ENCODE data around the gene GOLT1A.

Gene GOLT1A

DNA sequence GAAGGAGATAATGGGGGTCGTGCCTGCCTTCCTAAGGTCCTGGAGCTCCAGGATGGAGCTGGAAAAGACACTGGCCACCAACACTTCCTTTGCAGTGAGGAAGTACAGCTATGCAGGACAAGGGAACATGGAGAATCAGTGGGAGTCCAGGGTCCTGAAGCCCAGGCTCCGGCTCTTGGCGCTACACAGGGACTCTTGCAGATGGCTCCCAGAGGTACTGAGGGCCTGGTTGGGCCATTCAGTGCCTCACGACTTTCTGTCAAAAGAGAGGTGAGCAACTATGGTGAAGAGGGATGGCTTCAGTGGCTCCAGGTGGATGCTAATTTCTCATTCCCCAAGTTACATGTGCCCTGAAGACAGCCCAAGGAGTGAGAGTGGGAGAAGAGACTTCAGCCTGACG lies 60.1 kb downstream of the GOLT1A start:
- no peak for DNase-seq

DNA sequence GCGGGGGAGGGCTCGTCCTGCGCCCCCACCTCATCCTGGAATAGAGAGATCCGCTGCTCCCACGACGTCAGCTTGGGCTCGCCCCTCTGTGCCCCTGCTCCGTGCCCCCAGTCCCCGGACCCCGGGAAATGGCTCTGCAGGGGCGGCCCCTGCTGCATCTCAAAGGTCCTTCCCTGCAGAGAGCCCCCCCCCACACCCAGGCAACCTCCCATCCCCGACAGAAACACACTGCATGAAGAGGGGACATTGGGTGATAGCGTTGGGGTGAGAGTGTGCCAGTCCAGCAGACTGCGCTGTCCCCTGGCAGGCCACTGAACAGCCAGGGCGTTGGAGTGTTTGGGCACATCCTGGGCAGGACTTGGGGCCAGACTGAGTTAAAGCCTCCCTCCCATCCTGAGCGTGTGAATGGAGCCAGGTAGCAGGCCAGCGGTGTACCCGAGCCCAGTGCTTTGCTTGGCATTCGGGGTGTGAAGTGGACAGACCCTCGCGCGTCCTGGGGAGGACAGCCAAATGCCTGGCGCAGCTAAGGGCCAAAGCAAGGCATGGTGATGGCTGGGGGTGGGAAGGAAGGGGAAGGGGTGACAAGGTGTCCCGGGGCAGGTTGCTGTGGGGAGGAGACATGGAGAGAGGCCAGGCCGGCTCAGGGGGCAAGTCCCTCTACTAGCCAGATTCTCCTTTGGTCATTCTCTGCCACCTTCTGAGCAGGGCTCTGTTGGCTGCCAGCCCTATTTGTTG lies 61.3 kb downstream of the GOLT1A start:
- no peak for DNase-seq

DNA sequence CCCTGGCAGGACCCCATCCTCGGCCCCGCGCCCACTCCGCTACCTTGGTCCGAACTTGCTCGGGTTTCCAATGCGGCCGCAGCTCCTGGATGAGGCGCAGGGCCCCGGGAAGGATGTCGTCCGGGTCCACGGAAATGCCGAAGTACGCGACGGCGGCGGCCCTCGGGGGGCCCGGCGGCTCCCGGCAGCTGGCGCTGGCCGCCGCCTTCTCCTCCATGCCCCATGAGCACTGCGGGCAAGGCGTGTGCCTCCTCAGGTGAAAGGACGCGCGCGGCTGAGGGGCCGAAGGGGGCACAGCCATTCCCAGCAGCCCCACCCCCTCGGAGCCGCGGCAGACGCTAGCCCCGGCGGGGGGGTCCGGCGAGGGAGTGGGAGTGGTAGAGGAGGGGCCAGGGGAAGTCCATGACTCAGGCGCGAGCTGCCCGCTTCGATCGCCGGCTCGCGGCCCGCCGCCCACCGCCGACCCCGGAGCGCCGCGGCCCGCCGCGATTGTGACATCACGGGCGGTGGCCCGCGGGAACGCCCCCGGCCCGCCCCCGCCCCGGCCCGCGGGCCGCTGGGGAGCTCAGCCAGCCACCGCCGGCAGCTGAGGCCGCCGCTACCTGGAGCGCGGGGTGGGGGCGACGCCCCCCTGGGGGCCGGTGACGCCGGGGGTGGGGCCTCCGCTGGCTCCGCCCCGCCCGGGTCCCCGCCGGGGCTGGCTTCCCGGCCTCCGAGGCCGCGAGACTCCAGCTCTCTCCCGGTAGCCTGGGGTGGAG lies 62.1 kb downstream of the GOLT1A start, which contains the start of gene ETNK2:
ETNK2 (minus strand) TSS at position 493 of the 758 bp plus-strand sequence; CDS start at position 301, 192 bp downstream.
- DNase-seq = no peak

DNA sequence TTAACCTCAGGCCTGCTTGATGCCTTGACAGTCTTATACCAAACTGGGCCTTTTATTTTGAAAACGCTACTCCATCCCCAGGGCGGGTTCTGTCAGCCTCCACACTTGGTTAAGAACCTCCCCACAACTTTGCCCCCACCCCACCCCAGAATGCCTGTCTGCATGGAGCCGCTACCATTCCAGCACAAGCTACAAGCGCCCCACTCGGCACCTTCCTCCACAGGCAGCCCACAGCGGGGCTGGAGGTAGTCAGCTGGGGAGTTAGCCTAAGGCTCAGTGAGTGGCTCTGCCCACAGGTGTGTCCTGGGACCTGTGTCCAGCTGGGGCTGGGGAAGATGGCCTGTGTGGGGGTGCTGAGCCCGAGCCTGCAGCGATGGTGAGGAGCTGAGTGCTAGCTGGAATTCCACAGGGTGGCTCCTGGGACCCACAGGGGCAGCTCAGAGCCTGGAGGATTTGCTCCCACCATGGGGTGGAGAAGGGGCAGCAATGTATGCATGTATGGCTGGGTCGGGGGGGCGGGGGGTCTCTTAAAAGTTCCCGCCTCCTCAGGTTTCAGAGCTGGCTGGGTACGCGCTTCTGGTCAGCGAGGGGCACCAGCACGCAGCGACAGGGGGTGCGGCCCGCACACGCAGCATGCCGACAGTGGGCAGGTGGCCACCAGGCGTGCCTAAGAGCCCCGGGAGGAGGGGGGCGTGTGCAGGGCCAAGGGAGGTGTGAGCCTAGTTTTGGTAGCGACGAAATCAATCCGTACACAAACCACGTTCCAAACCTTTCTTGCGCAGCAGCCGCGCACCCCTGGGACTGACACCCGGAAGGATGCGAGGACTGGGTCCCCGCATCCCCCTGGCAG lies 62.9 kb downstream of the GOLT1A start:
- no peak for DNase-seq

DNA sequence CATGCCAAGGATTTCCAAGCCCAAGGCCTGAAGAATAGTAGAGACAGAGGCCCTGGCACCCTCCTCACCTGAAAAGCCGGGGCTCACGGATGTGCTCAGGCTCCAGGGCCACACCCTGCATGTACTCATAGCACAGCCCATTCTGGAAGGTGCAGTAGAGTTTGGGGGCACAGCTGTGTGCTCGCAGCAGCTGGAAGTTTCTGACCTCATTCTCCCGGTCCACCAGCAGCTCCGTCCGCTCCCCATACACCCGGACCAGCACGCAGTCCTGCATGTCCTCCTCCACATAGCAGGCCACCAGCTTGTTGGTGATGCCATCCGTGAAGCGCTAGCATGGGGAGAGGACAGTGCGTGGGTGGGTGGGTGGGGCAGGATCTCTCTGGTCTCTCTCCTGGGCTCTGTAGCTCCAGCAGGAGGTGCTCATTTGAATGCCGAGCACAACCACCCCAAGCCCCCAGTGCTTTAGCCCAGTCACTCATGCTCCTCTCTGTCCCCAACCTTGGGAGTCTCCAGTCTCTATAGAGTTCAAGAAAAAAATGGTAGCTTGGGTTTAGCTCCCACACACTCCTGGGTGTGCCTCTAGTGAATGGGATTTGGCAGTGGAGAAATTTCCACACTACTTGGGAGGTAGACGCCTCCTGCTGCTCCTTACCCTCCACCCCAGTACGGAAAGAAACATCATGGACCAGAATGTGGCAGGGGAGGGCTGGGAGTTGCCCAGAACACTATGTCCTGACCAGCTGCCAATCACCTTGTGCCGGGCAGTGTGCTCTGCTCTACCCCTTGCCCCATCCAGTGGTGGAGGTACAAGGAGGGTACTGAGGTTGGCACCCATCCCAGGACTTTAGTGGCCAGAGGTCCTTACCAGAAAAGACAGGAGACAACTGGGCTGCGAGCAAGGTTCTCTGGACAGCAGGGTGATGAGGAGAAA lies 63.9 kb downstream of the GOLT1A start:
- DNase-seq = no peak

DNA sequence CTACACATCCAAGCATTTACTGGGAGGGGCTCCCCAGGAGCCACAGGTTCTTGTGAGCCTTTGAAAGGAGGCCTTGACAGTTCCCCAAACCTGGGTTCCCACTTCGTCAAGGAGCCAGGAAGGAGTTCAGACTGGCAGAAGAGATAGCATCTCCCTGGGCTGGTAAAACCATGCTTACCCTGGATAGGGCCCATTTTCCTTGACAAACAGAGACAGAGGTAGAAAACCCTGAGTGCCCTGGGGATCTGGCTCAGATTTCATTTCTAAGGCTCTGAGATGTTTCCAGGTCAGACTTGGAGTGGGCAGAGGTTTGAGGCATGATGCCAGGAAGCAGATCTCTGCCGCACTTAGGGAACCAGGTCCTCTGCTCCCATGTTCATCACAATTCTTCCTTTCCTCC lies 64.7 kb downstream of the GOLT1A start:
- no peak for DNase-seq
